HS-27A (cell line): Measurements from ENCODE around the gene RAB44.
"Not testable (repeated sequence)": the region's sequence is repeated elsewhere in the genome, so short reads cannot be mapped to it uniquely, and the experiment has no call there.

Experiments
- DNase-seq: peaks from one replicate; pipeline ENCODE4 v3.0.0-alpha.2; 2012; ENCODE audit warnings: low read depth, missing footprints

RAB44 gene

GRCh38 chr6:36688063-36688738 is 9.4 kb upstream of the RAB44 start:
- DNase-seq: no peak

GRCh38 chr6:36688739-36689075 is 8.9 kb upstream of the RAB44 start:
- DNase-seq: no peak

GRCh38 chr6:36691011-36691410 is 6.6 kb upstream of the RAB44 start:
- DNase-seq: no peak

DNA sequence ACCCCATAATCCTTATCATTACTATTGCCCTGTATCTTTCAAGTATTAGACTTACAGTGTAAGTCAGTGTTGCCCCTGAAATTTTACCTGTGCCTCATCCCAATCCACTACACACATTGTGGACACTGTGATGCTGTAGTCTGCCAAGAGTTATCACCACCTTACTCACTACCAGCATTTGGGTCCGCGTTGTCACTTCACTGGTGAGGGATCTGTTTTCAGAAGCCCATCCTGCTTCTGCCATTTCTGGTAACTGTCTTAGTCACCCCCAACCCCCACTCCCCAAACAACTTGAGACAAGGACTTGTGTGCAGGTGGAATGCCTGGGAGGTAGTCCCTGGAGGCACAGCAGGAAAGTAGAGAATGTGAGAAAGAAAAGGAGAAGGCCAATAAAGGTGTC is 6.0 kb upstream of the RAB44 start:
- DNase-seq: no peak

- no peak for DNase-seq
Observed at GRCh38 chr6:36692220-36692619, 5.4 kb upstream of the RAB44 start.

DNA sequence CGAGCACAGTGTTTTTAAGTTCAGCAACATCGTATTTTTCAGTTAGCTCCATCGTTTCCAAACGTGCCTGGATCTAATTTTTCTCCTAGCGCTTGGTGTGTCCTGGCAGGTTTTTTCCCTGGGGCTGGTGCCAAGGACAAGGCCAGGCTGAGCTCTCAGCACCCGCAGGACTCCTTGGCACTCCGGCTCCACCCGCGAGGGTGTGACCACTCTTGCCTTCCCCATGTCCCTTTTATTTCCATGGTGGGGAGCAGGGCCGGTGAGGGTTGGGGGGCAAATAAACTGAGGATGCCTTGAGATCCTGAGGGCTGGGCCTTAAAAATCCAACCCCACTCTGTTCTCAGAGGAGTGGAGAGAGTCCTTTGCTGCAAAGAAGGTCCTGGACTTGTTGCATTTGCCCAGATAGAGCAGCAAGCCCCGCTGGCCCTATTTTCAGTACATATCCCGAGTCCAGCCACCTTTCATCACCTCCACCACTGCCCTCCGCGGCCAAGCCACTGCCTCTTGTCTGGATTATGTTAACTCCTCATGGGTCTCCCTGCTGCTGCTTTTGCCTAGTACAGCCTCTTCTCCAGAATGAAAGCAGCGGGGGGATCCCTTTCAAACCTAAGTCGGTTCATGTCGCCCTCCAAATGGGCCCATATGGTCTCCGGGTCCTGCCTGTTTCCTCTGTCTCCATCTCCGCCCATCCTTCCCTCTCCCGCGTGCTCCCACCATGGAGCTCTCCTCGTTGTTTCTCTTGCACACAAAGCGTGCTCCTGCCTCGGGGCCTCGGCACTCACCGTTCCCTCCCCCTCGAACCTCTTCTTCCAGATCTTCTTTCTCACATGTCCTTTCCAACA is 4.5 kb upstream of the RAB44 start:
- no peak for DNase-seq

- DNase-seq: no peak
Observed at GRCh38 chr6:36694616-36695015, 3.0 kb upstream of the RAB44 start.

DNA sequence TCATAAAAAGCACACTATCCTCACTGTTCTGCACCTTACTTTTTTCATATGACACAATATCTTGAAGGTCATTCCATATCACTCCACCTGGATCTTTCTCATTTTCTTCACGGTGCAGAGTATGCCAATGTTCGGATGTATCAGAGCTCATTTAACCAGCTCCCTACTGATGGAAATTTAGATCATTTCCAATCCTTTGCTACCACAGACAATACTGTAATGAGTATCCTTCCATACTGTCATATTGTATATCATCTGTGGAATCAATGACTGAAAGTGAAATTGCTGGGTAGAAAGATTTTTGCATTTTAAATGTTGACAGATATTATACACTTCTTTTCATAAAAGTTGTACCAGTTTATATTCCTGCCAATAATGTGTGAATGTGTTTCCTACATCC is 2.2 kb upstream of the RAB44 start:
- DNase-seq: no peak

DNA sequence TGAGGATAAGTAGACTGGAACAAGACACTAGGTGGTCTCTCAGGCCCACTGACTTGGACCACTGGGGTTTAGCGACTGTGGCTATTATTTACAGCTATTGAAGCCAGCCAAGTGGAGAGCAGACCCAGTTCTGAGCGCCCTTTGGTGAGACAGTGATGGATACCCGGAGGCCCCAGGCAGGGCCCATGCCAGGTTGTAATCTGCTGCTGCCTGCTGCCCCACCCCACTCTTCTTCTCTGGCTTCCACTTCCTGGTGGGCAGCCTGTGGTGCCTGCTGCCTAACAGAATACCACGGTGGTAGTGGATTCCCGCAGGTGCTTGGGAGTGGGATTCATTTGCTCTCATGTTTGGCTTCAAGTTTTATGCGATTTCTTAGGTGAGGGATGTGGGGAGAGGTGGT is 570 bp downstream of the RAB44 start:
- no peak for DNase-seq

GRCh38 chr6:36698871-36699271 is 1.2 kb downstream of the RAB44 start:
- no peak for DNase-seq

DNA sequence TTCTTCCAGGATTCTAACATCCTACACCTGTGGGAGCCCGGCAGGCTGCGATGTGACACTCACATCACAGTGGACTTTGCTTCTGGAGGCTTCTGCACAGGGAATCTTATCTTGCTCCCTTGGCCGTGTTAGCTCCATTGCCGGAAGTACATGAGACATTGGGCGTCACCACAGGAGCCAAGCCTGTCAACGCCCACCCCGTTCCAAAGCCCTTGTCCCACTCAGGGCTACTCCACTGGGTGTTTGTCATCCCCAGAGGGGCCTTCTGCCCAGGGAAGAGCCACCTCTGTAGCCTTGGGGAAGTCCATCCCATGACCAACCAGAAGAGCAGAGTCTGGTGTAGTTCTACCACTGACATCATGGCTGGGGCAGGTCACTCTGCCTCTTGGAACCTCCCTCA is 1.7 kb downstream of the RAB44 start:
- no peak for DNase-seq

DNA sequence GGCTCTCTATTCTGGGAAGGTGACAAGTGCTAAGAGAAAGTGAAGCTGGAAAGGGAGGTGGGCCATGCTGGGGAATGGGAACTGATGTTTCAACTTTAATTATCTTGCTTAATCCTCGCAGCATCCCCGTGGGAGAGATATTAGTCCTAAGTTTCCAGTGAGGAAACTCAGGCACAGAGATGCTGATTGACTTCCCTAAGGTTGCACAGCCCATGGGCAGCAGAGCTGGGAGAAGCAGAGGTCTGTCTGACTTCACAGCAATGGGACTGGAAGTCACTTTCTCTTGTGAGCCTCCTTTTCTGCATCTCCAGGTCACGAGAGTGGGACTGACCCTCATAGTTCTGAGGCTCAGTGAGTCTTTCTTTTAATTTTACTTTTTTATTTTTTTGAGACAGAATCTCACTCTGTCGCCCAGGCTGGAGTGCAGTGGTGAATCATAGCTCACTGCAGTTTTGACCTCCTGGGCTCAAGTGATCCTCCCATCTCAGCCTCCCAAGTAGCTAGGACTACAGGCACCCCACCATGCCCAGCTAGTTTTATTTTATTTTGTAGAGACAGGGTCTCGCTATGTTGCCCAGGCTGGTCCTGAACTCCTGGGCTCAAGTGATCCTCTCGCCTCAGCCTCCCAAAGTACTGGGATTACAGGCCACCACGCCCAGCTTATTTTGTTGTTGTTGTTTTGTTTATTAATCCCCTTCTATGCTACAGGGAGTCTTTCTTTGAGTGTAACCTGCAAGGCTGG is 2.6 kb downstream of the RAB44 start:
- DNase-seq: no peak

DNA sequence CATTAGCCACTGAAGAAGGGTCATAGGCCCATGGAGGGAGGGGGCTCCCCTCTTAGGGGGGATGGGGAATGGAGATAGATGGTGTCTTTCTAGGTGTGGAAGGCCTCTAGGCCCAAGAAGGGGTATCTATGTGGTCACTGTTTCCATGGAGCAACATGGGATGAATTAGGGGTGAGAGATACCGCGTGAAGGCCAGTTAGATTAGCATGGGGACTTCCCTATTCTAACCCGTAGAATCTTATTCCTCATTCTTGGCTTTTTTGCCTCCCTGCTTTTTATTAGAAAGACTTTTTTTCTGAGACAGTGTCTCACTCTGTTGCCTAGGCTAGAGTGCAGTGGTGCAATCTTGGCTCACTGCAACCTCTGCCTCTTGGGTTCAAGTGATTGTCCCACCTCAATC is 3.2 kb downstream of the RAB44 start:
- no peak for DNase-seq

DNA sequence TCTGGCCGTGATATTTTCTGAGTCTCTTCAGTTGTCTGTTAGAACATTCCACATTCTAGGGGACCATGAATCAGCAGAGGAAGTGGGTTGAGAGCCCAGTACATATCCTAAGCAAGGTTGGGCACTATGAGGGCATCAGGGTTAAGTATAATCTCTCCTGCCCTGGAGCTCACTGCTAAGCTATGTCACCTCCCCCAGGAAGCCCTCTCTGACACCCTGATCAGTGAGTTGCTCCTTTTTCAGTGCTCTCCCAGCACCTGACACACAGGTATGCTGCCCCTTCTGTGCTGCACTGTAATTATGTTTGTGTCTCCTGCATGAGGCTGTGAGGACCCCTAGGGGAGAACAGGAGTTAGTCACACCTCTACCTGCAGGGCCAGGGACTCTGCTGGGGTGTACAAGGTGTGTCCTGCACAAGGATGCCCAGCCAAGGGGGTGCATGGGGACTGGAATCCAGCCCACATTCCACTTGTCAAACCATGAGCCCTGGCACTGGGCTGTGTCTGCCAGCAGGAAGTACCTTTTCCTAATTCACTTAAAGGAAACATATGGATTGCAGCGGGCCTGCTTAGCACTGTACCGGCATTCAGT is 3.9 kb downstream of the RAB44 start:
- DNase-seq: no peak

DNA sequence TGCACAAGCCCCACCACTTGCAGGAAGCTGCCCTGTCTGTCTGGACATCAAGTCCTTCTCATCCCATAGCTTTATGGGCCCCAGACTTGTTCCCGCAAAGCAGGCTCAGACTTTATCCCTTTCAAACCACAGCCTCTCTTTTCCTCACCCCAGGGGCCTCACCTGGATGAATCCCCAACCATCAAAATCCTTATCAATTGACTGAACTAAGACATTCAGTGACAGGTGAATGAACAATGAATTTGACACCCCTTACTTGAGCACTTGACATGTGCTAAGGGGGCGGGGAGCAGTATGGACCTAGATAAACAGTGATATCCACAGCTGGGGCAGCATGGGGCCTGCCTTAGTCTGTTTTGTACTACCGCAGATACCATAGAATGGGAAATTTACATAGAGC is 5.0 kb downstream of the RAB44 start:
- DNase-seq: no peak

- DNase-seq: no peak
Observed at GRCh38 chr6:36703081-36703606, 5.5 kb downstream of the RAB44 start.

DNA sequence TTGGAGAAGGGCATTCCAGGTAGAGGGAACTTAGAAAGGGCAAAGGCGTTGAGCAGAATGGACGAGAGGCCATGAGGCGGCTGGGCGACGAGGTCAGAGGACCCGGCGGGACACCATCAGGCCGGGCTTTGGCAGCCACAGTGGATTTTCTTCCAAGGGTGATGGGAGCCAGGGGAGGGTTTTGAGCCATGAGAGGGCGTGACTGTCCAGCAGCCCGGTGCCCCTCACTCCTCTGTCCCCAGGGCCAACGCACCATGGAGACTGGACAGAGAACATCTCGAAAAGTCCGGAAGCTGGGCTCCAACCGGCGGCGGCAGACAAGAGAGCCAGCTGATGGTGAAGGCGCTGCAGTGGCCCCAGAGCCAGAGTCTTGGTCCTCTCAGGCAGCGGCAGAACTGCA is 6.4 kb downstream of the RAB44 start:
- no peak for DNase-seq

DNA sequence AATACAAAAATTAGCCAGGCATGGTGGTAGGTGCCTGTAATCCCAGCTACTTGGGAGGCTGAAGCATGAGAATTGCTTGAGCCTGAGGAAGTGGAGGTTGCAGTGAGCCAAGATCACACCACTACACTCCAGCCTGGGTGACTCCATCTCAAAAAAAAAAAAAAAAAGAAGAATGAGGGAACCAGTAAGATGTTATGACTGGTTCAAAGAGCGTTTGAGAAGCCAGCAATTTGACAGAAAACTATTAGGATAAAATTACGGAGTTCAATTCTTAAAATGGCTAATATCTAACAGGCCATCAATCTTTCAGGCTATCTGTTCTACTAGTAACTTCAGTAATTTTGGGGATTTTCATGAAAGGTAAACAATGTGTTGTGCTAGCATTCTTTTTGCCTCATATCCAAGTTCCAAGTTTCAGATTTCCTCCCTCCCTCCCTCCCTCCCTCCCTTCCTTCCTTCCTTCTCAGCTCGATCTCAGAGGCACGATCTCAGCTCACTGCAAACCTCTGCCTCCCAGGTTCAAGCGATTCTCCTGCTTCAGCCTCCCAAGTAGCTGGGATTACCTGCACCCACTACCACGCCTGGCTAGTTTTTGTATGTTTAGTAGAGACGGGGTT is 7.4 kb downstream of the RAB44 start:
- not testable (repeated sequence) for DNase-seq

DNA sequence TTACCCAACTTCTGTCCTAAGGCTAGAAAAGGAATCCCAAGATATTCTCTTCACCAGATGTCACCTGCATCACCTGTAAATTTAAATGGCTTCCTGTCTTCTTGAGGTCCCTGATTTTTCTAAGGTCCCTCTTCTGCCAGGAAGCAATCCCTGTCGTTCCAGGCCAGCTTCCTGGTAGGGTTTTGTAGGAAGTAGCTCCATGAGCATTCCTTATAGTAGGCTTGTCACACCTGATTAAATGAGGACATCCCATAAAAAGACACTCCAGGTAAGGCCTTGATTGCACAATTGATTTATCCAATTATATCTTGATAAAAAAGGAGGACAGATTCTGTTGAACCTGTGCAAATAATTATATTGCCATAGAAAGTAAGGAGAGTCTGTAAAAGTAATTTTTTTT is 8.7 kb downstream of the RAB44 start:
- DNase-seq: no peak

- DNase-seq: no peak
Observed at GRCh38 chr6:36712816-36713215, 15.2 kb downstream of the RAB44 start.

DNA sequence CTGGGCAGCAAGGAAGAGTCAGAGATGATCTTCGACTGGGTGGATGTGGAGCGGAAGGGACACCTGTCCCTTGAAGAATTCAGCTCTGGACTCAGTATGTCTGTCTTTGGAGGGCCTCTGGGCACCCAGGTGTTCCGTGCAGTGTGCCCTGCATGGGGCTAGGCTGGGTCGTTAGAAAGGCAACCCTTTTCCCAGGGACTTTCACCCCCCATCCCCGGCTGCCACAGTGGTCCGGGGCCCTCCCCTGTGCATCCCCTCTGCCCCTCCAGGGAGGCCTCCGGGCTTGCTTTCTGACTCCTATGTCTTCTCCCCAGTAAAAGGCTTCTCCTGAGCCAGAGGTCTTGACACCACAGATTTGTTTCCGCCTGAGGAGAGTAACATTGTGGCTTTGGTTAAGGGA is 16.2 kb downstream of the RAB44 start:
- no peak for DNase-seq

- DNase-seq: no peak
Observed at GRCh38 chr6:36714511-36714910, 16.9 kb downstream of the RAB44 start.
